PFSK-1 (cell line): Measurements from ENCODE around the gene LSM7.

Source experiments
- FOXP2 ChIP-seq: optimal IDR thresholded peaks from 2 replicates; pipeline ENCODE3; 2011; ENCODE audit warnings: borderline replicate concordance, control low read depth, inconsistent platforms; ENCODE audit not compliant: insufficient read depth; ENCODE audit errors: extremely low read length, extremely low read depth
- POLR2AphosphoS5 ChIP-seq: IDR thresholded peaks from 2 replicates; pipeline ENCODE4 v1.6.1; 2012; ENCODE audit warnings: low read depth, mild to moderate bottlenecking, control low read depth, low read length, moderate library complexity
- REST ChIP-seq, 2 experiments: IDR thresholded peaks; 2 replicates each; pipeline versions ENCODE4 v1.6.1 to v1.8.0; 2011 to 2012; ENCODE audit warnings: low read depth in 2 of 2, low read length in 2 of 2, control low read depth in 1 of 2, inconsistent platforms in 1 of 2, mild to moderate bottlenecking in 1 of 2, moderate library complexity in 1 of 2; ENCODE audit not compliant: insufficient read depth in 1 of 2
- SIN3A ChIP-seq: IDR thresholded peaks from 2 replicates; pipeline ENCODE4 v1.6.1; 2012; ENCODE audit warnings: mild to moderate bottlenecking, low read length, moderate library complexity, borderline replicate concordance; ENCODE audit not compliant: insufficient read depth
- TAF1 ChIP-seq: IDR thresholded peaks from 2 replicates; pipeline ENCODE4 v1.6.1; 2012; ENCODE audit warnings: low read length, control low read depth, borderline replicate concordance; ENCODE audit not compliant: insufficient read depth

- TF ChIP-seq POLR2AphosphoS5 (no peak), TAF1 (no peak), REST (IDR thresholded peaks at IDR 0.05; ENCODE audit: insufficient read depth in 1 of 2, low read depth in 2 of 2, low read length in 2 of 2) (no peak), SIN3A (no peak), FOXP2 (no peak)
Measured at GRCh38 chr19:2276429-2276986, 51.9 kb downstream of the LSM7 start.
